Medulla oblongata (tissue), 1 donor: ENCODE data around the gene GLT8D2.
"Not testable (repeated sequence)": the region's sequence is repeated elsewhere in the genome, so short reads cannot be mapped to it uniquely, and the experiment has no call there.

Experiments
- DNase-seq: peaks from one replicate; pipeline ENCODE4 v3.0.0-alpha.2; 2015; ENCODE audit errors: extremely low spot score

Gene GLT8D2

DNA sequence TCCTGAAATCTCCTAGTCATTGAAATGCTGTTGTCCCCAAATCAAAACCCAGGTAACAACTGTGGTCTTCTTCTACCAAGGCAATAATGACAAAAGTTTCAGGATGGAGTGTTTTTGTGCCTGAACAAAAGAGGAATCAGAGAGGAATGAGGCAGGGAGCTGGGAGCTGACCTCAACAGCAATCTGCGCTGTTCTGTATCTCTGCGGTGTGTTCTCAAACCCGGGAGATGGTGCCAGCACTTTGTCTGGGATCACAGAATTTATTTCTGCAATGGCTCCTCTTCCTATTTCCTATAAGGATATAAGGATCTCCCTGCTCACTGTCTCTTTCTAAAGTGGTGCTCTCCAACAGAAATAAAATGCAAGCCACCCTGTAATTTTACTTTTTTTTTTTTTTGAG is 449 bp upstream of the GLT8D2 start:
- no peak for DNase-seq

DNA sequence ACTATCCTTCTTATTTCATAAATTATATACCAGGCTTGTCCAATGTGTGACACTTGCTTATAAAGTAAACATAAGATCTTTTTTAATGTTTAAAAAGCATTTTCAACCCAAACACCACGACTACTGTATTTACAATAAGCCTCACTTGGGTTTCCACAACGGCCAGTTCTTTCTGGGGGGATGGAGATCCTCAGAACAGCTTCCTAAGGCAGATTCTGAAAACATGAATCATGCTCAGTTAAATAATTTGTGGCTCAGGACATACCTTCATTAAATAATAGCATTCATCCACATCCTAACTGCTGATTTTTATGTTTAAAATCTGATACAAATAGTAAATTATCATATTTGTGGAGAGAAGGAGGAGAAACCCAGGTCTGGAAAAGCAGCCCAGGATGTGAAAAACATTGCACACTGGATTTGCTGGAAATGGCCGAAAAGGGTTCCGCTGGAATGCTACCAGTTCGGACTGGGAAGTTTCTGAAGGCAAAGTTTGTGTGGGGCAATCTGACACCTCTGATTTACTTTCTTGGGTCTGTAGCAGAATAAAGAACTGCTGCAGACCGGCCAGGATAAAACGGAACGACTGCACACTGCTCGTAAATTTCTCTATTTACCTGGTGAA is 597 bp downstream of the GLT8D2 start:
- DNase-seq, result no peak

DNA sequence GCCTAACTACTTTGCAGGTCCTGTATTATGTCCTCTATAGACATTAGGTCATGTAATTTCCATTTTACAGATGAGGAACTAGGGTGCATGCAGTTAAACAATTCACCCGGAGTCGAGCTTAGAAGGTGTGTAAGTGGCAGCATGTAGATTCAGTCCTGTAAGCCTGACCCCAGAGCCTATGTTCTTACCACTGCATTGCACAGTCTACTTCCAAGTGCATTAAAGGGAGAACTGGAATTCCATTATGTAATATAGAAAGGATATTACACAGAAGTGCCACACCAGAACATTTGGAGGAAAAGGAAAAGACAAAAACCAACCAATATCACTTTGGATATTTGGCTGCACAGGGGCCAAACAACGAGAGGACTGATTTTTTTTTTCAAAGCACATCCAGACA is 1.2 kb downstream of the GLT8D2 start:
- no peak for DNase-seq

DNA sequence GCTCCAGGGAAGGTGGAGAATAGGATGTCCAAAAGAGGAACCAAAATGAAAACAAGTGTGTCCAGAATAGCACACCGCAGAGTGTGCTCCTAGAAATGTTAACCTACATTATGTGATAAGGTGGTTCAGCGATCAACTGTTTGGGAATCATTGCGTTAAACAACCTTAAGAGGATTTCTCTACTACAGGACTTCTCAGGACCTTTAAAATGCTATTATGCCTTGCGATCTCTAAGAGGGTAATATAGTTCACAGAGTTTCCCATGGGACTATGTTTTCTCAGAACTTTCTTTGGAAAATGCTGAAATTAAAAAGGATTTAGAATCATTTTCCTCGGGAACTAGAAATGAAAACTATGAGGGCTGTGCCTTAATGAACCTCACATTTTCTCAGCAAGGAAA is 1.8 kb downstream of the GLT8D2 start:
- no peak for DNase-seq

DNA sequence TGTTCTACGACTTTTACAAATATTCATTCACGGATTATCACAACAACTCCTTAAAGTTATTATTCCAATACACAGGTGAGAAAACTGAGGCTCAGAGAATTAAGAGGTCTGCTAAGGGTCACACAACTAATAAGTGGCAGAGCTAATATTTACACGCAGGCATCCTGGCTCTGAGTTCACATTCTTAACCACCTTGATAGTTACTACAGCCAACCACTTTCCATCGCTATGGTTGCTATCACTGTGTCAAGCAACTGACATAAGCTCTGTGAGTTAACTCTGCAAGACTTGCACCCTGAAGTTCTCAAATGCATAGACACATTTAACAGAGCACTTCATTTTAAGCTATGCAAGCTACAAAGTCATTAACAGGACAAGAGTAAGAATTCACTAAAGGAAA is 3.7 kb downstream of the GLT8D2 start:
- DNase-seq, result no peak

DNA sequence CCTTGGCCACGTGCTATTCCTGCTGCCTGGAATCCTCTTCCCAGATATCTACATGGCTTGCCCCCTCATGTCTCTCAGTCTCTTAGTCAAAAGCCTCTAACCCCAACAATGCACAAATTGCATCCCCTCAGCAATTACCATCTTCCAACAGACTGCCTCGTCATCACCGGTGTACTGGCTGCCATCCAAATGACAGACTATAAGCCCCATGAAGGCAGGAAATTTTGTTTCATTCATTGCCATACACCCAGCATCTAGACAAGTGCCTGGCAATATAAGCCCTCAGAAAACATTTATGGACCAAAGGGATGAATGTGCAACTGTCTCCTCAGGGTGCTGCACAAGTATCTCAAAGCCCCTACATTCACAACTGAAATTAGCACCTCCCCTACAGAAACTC is 5.8 kb downstream of the GLT8D2 start:
- no peak for DNase-seq

DNA sequence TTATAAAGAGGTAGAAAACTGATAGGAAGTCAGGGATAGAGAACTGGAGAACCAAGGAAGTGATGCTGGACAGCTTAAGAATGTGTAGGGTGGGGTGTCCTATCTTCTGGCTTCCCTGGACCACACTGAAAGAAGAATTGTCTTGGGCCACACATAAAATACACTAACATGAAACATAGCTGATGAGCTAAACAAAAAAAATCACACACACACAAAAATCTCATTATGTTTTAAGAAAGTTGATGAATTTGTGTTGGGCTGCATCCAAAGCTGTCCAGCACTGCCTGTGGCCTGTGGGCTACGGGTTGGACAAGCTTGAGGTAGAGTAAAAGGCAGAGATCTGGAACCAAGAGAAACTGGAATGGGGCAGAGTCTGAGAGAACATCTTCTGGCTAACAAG is 7.4 kb downstream of the GLT8D2 start:
- DNase-seq, result no peak

DNA sequence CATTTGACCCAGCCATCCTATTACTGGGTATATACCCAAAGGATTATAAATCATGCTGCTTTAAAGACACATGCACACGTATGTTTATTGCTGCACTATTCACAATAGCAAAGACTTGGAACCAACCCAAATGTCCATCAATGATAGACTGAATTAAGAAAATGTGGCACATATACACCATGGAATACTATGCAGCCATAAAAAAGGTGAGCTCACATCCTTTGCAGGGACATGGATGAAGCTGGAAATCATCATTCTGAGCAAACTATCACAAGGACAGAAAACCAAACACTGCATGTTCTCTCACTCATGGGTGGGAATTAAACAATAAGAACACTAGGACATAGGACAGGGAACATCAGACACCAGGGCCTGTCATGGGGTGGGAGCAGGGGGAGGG is 10.2 kb downstream of the GLT8D2 start:
- not testable (repeated sequence) for DNase-seq

DNA sequence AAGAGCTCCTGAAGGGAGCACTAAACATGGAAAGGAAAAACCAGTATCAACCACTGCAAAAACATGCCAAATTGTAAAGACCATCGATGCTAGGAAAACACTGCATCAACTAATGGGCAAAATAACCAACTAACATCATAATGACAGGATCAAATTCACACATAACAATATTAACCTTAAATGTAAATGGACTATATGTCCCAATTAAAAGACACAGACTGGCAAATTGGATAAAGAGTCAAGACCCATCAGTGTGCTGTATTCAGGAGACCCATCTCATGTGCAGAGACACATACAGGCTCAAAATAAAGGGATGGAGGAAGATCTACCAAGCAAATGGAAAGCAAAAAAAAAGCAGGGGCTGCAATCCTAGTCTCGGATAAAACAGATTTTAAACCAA is 13.8 kb downstream of the GLT8D2 start:
- DNase-seq, result not testable (repeated sequence)

DNA sequence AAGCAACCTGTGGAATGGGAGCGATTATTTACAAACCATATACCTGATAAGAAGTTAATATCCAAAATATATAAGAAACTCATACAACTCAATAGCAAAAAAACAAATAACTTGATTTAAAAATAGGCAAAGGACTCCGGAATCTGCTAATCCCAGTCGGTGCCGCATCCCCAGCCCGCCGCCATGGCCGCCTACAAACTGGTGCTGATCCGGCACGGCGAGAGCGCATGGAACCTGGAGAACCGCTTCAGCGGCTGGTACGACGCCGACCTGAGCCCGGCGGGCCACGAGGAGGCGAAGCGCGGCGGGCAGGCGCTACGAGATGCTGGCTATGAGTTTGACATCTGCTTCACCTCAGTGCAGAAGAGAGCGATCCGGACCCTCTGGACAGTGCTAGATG is 19.4 kb downstream of the GLT8D2 start:
- DNase-seq, result not testable (repeated sequence)

DNA sequence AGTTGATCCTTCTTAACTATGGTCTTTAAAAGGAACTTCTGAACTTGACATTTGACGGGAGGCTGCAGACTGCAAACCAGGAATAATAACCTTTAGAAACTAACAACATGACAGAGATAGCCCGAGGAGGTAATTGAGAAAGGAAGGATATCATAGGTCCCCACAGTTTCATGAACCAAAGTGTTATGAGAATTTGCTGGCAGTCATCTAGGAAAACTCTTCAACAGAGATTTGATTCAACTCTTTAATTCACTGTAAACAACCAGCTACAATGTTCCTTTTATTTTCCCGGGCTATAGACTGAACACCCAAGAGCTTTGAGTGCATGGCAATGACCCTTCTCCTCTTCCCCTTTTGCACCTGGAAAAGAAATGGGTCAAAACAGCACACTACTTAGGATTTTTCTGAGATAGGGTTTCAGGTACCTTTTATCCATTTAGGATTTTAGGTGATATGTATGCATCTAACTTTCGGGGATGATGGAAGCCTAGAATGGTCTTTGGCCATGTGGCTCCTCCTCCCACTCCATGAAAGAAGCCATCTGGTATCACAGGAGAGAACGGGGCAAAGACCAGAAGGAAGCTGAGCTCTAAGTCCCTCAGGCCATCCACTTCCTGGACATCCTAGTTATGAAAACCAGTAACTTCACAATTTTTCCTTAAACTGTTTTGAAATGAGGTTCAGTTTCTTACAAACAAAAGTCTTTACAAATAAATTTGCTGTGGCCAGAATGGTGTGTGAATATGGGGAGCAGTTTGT is 23.0 kb downstream of the GLT8D2 start:
- DNase-seq, result no peak

DNA sequence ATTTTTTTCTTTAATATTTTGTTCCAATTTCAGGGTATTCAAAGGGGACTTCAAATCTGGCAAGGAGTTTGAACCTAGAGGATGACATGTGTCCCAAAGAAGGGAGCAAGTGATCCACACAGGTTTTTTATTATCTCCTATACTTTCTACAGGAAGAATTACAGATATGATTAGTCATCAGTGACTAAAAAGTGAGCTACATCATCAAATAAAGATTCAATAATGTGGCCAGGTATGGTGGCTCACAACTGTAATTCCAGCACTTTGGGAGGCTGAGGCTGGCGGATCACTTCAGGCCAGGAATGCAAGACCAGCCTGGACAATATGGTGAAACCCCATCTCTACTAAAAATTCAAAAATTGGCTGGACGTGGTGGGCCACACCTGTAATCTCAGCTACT is 24.2 kb downstream of the GLT8D2 start:
- DNase-seq, result no peak

DNA sequence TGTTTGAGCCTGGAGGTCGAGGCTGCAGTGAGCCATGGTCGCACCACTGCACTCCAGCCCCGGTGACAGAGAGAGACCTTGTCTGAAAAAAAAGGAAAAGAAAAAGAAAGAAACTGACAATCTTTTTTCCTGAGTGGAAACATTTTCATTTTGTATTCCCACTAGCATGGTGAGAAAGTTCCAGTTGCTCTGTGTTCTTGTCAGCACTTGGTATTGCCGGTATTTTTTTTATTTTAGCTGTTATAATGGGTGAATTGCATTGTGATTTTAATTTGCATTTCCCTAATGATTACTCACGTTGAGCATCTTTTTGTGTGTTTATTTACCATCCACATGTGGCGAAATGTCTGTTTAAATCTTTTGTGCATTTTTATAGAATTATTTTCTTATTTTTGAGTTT is 25.6 kb downstream of the GLT8D2 start:
- no peak for DNase-seq

DNA sequence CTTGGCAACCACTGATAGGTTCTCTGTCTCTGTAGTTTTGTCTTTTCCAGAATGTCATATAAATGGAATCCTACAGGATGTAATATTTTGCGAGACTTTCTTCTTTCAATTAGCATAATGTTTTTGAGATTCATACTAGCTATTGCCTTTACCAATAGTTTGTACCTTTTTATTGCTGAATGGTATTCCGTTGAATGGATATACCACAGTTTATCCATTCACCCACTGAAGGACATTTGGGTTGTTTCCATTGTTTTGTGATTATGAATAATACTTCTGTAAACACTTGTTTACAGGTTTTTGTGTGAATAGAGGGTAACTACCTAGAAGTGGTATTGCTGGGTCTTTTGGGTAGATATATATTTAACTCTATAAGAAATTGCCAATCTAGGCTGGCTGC is 26.3 kb downstream of the GLT8D2 start:
- no peak for DNase-seq

DNA sequence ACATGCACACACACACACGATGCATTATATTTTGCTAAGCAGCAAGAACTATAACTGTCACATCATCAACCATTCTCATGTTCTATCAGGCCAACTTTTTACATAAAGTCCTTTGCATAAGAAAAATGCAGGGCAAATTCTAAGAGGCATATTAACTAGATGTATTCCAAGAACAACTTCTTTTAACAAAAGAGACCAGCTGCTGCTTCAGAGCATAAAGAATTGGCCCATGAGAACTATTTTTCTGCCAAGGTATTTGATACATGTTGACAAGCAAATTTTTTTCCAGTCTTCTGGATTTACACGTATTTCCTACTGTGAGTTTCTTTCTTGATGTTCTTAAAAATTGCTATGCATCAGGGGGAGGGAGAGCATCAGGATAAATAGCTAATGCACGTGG is 27.2 kb downstream of the GLT8D2 start:
- no peak for DNase-seq

DNA sequence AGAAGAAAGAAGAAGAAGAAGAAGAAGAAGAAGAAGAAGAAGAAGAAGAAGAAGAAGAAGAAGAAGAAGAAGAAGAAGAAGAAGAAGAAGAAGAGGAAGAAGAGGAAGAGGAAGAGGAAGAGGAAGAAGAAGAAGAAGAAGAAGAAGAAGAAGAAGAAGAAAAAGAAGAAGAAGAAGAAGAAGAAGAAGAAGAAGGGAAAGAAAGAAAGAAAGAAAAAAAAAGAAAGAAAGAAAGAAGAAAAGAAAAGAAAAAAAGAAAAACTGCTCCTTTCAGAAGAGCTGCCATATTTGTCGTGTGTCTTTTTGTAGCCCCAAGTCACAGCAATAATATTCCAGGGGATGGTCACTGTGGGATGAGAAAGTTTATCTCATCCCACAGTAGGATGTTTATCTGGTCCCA is 28.1 kb downstream of the GLT8D2 start:
- DNase-seq, result not testable (repeated sequence)

DNA sequence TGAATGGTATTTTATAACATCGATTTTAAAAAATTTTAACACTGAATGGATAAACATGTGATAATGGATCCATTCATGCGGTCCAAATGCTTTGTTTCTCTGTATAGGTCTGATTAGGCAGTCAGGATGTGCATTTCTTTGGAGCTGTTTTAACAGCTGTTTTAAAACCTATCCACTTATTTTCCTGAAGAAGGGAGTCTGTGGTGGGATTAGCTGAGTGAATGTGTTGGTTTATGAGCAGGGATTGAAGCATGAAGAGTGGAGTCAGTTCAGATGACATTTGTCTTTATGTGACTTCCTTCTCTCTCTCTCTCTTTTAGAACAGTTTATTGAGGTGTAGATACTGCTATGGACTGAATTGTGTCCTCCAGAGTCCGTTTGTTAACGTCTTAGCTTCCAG is 37.7 kb downstream of the GLT8D2 start:
- no peak for DNase-seq

DNA sequence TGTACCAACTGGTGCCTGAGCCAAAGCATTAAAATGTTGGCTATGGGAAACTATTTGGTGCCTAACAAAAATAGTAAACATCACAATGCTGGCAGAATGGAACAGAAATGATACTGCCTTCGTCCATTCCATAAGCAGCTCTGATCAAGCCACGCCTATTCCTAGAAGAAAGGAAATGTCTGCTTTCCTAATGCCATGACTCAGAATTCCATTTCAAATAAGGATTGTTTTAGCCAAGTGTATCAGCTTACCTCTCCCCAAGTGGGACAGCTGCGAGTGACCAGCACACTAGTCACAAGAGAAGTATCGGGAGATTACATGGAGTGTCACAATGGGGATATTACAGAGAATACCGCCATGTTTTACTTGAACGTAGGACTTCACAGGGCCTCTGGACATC is 38.7 kb downstream of the GLT8D2 start:
- no peak for DNase-seq

DNA sequence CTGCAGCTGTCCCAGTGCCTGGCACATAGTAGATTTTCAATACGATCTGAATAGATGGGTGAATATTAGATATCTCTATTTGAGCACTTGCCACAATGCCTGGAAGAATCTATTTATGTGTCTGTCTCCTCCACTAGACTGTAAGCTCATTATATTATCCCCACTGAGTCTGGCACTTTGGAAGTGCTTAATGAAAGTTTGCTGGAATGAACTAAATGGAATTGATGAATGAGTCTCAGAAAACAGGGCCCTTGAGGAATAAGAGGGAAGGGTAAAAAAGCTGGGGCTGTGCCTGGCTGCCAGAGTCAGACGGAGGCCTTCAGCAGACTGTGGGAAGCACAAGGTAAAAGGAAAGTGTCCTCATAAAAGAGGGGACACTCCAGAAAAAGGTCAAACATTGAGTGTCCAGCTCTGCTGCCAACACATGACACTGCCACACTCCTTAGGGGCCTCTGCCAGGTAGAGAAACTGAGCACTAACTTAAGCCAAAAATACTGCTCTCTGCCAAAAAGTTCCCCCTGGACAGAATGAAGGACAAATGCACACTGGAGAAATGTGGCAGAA is 39.3 kb downstream of the GLT8D2 start:
- DNase-seq, result peak; percentile 33

DNA sequence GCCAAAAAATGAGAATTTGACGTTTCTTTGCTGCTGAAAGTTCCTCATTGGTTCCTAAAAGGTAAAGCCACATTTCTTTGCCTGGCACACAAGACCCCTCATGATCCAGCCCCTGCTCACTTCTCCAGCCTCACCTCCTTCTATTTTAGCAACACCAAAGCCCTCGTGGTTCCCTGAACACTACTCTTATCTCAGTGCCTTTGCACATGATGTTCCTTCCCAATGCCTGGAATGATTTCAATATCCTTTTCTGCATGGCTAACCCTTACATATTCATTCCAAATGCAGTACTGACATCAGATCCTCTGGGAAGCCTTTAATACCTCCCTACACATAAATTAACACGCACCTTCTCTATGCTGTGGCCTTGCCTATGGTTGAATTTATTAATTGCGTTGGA is 39.9 kb downstream of the GLT8D2 start:
- no peak for DNase-seq

DNA sequence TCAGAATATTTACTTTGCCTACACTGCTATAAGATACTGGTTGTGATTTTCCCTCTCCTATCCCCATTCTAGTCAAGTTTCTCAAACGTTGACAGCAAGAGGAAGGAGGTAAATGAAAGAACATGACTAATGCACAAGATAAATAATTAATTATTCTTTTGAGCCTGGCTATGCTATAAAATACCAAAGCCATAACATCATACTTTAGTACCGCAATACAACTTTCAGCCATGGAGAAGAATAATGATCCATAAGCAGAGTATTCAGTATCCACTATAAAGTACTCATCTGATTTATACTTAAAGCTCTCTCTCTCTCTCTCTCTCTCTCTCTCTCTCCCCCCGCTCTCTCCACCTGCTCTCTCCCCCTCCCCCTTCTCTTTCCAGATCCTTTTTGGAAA is 43.1 kb downstream of the GLT8D2 start:
- DNase-seq, result no peak

DNA sequence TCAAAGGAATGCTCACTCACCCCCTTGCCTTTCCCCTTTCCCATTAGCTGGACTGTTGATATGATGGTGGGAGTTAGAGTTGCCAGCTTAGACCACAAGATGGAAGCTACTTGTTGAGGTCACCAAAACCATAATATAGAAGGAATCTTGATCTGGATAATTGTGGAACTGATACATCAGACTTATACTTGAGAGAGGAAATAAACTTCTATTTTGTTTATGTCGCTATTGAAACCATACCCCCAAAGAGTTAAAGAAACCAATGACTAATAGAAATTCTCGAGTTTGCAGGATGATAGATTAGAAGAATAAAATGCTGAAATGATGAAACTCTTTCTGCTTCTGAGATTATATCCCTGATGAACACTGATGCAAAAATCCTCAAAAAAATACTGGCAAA is 46.4 kb downstream of the GLT8D2 start:
- no peak for DNase-seq

DNA sequence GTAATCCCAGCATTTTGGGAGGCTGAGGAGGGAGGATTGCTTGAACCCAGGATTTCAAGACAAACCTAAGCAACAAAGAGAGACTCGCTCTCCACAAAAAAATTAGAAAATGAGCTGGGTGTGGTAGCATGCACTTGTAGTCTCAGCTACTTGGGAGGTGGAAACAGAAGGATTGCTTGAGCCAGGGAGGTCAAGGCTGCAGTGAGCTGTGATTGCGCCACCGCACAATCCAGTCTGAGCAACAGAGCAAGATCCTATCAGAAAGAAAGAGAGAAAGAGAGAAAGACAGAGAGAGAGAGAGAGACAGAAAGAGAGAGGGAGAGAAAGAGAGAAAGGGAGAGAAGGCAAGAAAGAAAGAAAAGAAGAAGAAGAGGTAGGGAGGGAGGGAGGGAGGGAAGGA is 47.3 kb downstream of the GLT8D2 start:
- no peak for DNase-seq
